Sigmoid colon (tissue), 7 donors: ENCODE data around the gene TAMM41. TPM values are rescaled to one million over a fixed set of nuclear protein-coding genes. Genes with fewer than 3 reads are reported as not detected.
A peak's percentile ranks its signal among the peaks of the same experiment; 100 is the strongest.

Experiments used
- DNase-seq: peaks from one replicate; pipeline ENCODE4 v3.0.0-alpha.2; 2019
- H3K27ac ChIP-seq, 4 donors: fragments of 200-600 bp; sonication (generic); one replicate each; pipeline ENCODE4 v1.5.1; 2016 to 2019; ENCODE audit warnings: mild to moderate bottlenecking in 1 of 4
- H3K27me3 ChIP-seq, 3 donors: fragments of 200-600 bp; sonication (generic); one replicate each; pipeline ENCODE4 v1.5.1; 2019; ENCODE audit warnings: mild to moderate bottlenecking in 1 of 3
- H3K36me3 ChIP-seq, 4 donors: fragments of 200-600 bp; sonication (generic); one replicate each; pipeline ENCODE4 v1.5.1; 2016 to 2019
- H3K4me1 ChIP-seq, 4 donors: fragments of 200-600 bp; sonication (generic); one replicate each; pipeline ENCODE4 v1.5.1; 2017 to 2019
- H3K4me3 ChIP-seq, 4 donors: fragments of 200-600 bp; sonication (generic); one replicate each; pipeline ENCODE4 v1.5.1; 2017 to 2019; ENCODE audit warnings: mild to moderate bottlenecking in 2 of 4, moderate library complexity in 1 of 4
- H3K9me3 ChIP-seq, 4 donors: fragments of 200-600 bp in 3 of 4; sonication (generic) in 3 of 4; one replicate each; pipeline versions ENCODE4 v1.5.1 to v1.6.1; 2013 to 2019
- EP300 ChIP-seq, 4 donors: sonication (generic); formaldehyde crosslinking; IDR thresholded peaks; one replicate each; pipeline ENCODE4 v1.6.1; 2017; ENCODE audit warnings: antibody characterized with exemption in 4 of 4
- POLR2A ChIP-seq, 2 donors: fragments of 450-650 bp; IDR thresholded peaks; one replicate each; pipeline ENCODE4 v1.6.1; 2016; ENCODE audit warnings: antibody characterized with exemption in 2 of 2, mild to moderate bottlenecking in 2 of 2, moderate library complexity in 2 of 2
- POLR2AphosphoS5 ChIP-seq, 4 donors: sonication (generic); formaldehyde crosslinking; IDR thresholded peaks; one replicate each; pipeline ENCODE4 v1.6.1; 2017; ENCODE audit warnings: antibody characterized with exemption in 4 of 4
- WGBS, 2 donors: extraction: QIAGEN DNeasy Blood & Tissue Kit; methylation state at CpG; one replicate each; pipeline ENCODE4 v1.1.7; 2013; 5-methylcytosine and 5-hydroxymethylcytosine counted together
- intact Hi-C: fragments of 100-400 bp; cut with DNase I; formaldehyde crosslinking; loops from one replicate; pipeline ENCODE4 v1.15.1; 2023
- polyA plus RNA-seq, 3 donors: library from polyadenylated mRNA; stranded (reverse); fragments of 200-250 nt; gene quantifications; one replicate each; pipeline ENCODE4 v1.2.3, GENCODE V29; 2013
- total RNA-seq, 4 donors: library from RNA; depleted of rRNA; stranded (reverse); fragments of >200 nt; gene quantifications; one replicate each; pipeline ENCODE4 v1.1.0, GENCODE V29; 2016
- TF ChIP-seq, protein P1 (sequence below), 4 experiments: fragments of 450-650 bp in 3 of 4; fragments of 200-600 bp in 1 of 4; IDR thresholded peaks; one replicate each; pipeline ENCODE4 v1.5.1; 2016 to 2019; ENCODE audit warnings: antibody characterized with exemption in 4 of 4, mild to moderate bottlenecking in 3 of 4, moderate library complexity in 2 of 4
- donor health status: healthy with polysubstance abuse.
- donor health status: Bipolar disorder and iron deficiency.
- donor health status: healthy.

TAMM41 gene
- total and polyA plus RNA-seq, 7 donors = 4.2 to 14.7 (median 10.0) TPM

DNA sequence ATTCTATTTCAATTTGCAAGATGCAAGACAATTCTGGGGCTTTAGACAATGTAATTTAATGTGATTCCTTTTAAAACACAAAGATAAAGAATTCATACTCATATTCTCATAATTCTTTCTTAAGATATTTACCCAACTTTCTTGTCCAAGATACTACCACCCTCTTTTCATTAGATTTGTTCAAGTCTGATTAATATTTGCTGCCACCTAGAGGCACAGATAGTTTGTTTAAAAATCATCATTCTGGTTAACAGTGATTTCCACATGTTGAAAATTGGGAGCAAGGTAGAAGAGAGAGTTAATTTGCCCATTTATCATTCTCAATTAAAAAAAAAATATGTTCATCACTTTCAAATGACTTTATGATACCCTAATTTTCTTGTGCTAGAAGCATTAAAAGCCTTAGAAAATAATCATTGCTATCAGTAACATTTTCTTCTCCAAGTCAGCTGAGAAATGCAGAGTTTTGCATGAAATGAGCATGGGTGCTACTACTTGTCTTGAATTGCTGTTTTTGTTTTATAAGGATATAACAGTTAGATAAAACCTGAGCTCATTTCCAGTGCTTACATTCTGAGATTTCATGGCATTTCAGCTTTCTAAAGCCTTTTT lies 11.6 kb downstream of the TAMM41 start:
- intact Hi-C loops = no loop called here
- peaks cover 0 to 73% (median 28%) of the 10 kb centered on the region in 4 donors for H3K36me3 ChIP-seq

DNA sequence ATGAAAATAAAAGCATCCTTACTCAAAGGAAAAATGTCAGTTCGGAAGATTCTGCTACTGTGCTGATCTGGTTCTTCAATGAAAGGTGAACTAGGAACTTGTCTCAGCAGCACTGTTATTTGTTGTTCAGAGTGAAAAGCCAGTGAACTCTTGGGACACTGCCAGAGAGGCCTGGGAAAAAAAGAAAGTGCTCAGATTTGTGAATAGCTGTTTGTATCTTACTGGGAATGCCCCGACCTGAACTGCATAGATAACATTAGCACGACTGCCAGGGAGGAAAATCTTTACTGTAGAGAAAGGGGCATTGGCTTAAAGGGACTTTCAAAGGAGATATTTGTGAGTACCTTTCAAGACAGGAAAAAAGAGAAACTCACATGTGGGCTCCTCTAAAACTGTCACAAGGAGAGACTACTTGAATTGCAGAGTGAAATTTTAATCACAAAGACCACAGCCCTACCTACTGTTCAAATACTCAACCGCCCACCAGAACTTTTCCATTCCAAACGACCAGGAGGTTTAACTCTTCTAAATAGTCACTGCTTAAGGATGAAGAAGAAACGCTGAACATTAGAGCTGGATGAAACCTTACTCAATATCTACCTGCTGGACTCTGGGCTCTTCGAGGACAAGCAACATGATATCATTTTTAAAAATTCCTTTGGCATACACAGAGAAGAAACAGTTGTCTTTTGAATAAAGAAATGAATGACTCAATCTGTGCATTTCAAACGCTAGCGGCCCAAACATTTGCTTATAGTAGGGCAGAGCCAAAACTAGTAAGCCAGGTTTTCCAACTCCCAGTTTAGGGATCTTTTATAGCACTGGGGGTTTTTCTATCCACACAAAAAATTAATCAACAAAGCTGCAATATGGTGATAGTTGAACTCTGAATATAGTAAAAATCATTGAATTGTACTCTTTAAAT lies 13.4 kb downstream of the TAMM41 start:
- intact Hi-C loops = no loop called here
- peaks cover 0 to 73% (median 28%) of the 10 kb centered on the region in 4 donors for H3K36me3 ChIP-seq

More for the DNA sequence above, 11.6 kb downstream of the TAMM41 start:
- no peaks in the 10 kb centered on the region for H3K27me3 ChIP-seq
- no peak for DNase-seq
- no peak overlapping the region for H3K4me3 ChIP-seq
- no peaks in the 10 kb centered on the region for H3K4me1 ChIP-seq
- no peaks in the 10 kb centered on the region for H3K9me3 ChIP-seq
- TF ChIP-seq POLR2AphosphoS5 (IDR thresholded peaks at IDR 0.05) (no peak), POLR2A (IDR thresholded peaks at IDR 0.05) (no peak), EP300 (IDR thresholded peaks at IDR 0.05) (no peak)
- TF ChIP-seq, protein P1, sequence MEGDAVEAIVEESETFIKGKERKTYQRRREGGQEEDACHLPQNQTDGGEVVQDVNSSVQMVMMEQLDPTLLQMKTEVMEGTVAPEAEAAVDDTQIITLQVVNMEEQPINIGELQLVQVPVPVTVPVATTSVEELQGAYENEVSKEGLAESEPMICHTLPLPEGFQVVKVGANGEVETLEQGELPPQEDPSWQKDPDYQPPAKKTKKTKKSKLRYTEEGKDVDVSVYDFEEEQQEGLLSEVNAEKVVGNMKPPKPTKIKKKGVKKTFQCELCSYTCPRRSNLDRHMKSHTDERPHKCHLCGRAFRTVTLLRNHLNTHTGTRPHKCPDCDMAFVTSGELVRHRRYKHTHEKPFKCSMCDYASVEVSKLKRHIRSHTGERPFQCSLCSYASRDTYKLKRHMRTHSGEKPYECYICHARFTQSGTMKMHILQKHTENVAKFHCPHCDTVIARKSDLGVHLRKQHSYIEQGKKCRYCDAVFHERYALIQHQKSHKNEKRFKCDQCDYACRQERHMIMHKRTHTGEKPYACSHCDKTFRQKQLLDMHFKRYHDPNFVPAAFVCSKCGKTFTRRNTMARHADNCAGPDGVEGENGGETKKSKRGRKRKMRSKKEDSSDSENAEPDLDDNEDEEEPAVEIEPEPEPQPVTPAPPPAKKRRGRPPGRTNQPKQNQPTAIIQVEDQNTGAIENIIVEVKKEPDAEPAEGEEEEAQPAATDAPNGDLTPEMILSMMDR (IDR thresholded peaks at IDR 0.05) = peak in 1 of 4 experiments; percentile 35
- H3K27ac ChIP-seq = no peak overlapping the region

GRCh38 chr3:11829416-11829815 lies 17.3 kb downstream of the TAMM41 start:
- WGBS, 2 donors = 89 to 93% methylated on average over 7 of the region's 7 CpGs
- no peak for DNase-seq
- Histone ChIP-seq H3K27me3 (no peaks in the 10 kb centered on the region), H3K27ac (no peak overlapping the region), H3K36me3 (peaks cover 6 to 79% (median 17%) of the 10 kb centered on the region in 4 donors), H3K4me3 (no peak overlapping the region), H3K4me1 (peaks cover 0 to 6% (median 2%) of the 10 kb centered on the region in 4 donors), H3K9me3 (no peaks in the 10 kb centered on the region)
- TF ChIP-seq, protein P1 (IDR thresholded peaks at IDR 0.05) = no peak
- TF ChIP-seq POLR2AphosphoS5 (IDR thresholded peaks at IDR 0.05) (no peak), EP300 (IDR thresholded peaks at IDR 0.05) (no peak), POLR2A (IDR thresholded peaks at IDR 0.05) (no peak)
- intact Hi-C loops = no loop called here

More for the DNA sequence above, 13.4 kb downstream of the TAMM41 start:
- TF ChIP-seq, protein P1 (IDR thresholded peaks at IDR 0.05) = no peak
- TF ChIP-seq POLR2AphosphoS5 (IDR thresholded peaks at IDR 0.05) = no peak
- no peak for TF ChIP-seq POLR2A (IDR thresholded peaks at IDR 0.05)
- TF ChIP-seq EP300 (IDR thresholded peaks at IDR 0.05) = no peak
- no peaks in the 10 kb centered on the region for H3K4me1 ChIP-seq
- no peak for DNase-seq
- H3K9me3 ChIP-seq = no peaks in the 10 kb centered on the region
- peak overlapping the region in 2 of 4 donors; percentile 17 for H3K27ac ChIP-seq
- WGBS, 2 donors = 62 to 75% methylated on average over 9 of the region's 9 CpGs
- H3K27me3 ChIP-seq = no peaks in the 10 kb centered on the region
- H3K4me3 ChIP-seq = no peak overlapping the region

DNA sequence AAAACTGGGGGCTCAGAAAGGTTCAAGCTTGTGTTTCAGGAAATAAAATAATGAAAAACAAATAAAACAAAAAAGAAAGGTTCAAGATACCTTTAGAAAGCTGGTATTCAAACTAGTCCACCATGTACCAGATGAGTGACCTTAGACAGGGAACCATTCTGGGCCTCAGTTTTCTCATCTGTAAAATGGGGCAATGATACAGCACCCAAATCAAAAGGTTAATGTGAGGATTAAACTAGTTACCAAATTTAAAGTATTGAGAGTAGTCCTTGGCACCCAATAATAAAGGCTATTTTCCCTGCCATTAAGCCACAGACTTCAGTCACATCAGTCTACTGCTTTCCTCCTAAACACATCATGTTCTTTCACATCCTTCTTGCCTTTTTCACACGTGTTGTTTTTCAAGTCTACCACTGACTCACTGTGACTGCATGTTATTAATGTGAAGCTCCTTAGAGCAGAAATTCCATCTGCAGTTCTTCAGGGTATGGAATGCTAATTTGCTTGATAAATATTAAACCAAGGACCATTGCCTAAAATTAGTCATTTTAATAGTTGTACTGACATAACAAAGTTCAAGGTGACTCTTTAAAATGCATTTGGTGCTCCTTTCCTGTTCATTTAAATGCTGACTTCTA lies 19.9 kb downstream of the TAMM41 start:
- Histone ChIP-seq H3K4me3 (no peak overlapping the region), H3K9me3 (no peaks in the 10 kb centered on the region), H3K27me3 (no peaks in the 10 kb centered on the region), H3K4me1 (peaks cover 0 to 6% (median 2%) of the 10 kb centered on the region in 4 donors), H3K27ac (peak overlapping the region in 1 of 4 donors; percentile 17), H3K36me3 (peaks cover 0 to 88% (median 14%) of the 10 kb centered on the region in 4 donors)
- no peak for TF ChIP-seq EP300 (IDR thresholded peaks at IDR 0.05)
- TF ChIP-seq, protein P1 (IDR thresholded peaks at IDR 0.05) = no peak
- peak in 1 of 4 donors; percentile 28 for TF ChIP-seq POLR2AphosphoS5 (IDR thresholded peaks at IDR 0.05)
- DNase-seq = no peak
- intact Hi-C loops = no loop called here
- WGBS, 2 donors = 78 to 89% methylated on average over 1 of the region's 1 CpG
